ENCODE data around the gene ALKBH1.

- TF ChIP-seq EZH2 (IDR thresholded peaks at IDR 0.05; ENCODE audit: low read length, missing control alignments) (no peak), CTCF (conservative IDR thresholded peaks at IDR 0.05 in 1 of 2, IDR thresholded peaks at IDR 0.05 in 1 of 2; ENCODE audit: low read depth in 1 of 2, low read length in 2 of 2) (no peak)
Measured at GRCh38 chr14:77630111-77630510, 77.7 kb downstream of the ALKBH1 start.
